ENCODE measurements around the gene SHB. TPM values are rescaled to one million over a fixed set of nuclear protein-coding genes. Genes with fewer than 3 reads are reported as not detected.

Gene SHB
- total and polyA plus RNA-seq, 11 donors: 7.8 to 31.4 (median 21.4) TPM

GRCh38 chr9:37995961-37996818, 72.8 kb downstream of the SHB start:
- intact Hi-C loops (cut with DNase I): loop anchor here in 1 of 10 donors (2.0 kb wide), 1 partner anchor 73 kb away; the partner anchor contains the start of gene SHB
- Histone ChIP-seq H3K9me3 (no peaks in the 10 kb centered on the region), H3K27me3 (no peaks in the 10 kb centered on the region), H3K36me3 (no peaks in the 10 kb centered on the region), H3K4me1 (peaks cover 10 to 83% (median 70%) of the 10 kb centered on the region in 12 donors), H3K4me3 (no peak overlapping the region), H3K27ac (peak overlapping the region in 3 of 12 donors; percentile 46 to 71 (median 53))
- 81 to 85% (median 81%) methylated on average over 5 of the region's 5 CpGs for whole genome bisulfite sequencing, 4 donors
- DNase-seq (no peak), ATAC-seq (no peak)
- TF ChIP-seq POLR2A (IDR thresholded peaks at IDR 0.05) (no peak), CTCF (IDR thresholded peaks at IDR 0.05) (no peak)

- intact Hi-C loops (cut with DNase I): loop anchor here in 1 of 10 donors (2.0 kb wide), 1 partner anchor 73 kb away; the partner anchor contains the start of gene SHB
- WGBS, 4 donors: 54 to 73% (median 61%) methylated on average over 4 to 6 of the region's 6 CpGs
- Histone ChIP-seq H3K36me3 (no peaks in the 10 kb centered on the region), H3K4me1 (peaks cover 10 to 90% (median 74%) of the 10 kb centered on the region in 12 donors), H3K27me3 (no peaks in the 10 kb centered on the region), H3K4me3 (peak overlapping the region in 4 of 12 donors; percentile 10 to 27 (median 16)), H3K9me3 (no peaks in the 10 kb centered on the region), H3K27ac (peak overlapping the region in 11 of 12 donors; percentile 3 to 84 (median 52))
- TF ChIP-seq POLR2A (IDR thresholded peaks at IDR 0.05) (no peak), CTCF (IDR thresholded peaks at IDR 0.05) (no peak)
- DNase-seq (no peak), ATAC-seq (peak in 3 of 4 donors; percentile 2 to 11 (median 2))
Measured at GRCh38 chr9:37995348-37995737, 73.7 kb downstream of the SHB start.

- no peaks in the 10 kb centered on the region for H3K9me3 ChIP-seq
- TF ChIP-seq POLR2A (IDR thresholded peaks at IDR 0.05): no peak
- no peak for TF ChIP-seq CTCF (IDR thresholded peaks at IDR 0.05)
- WGBS, 4 donors: 11 to 22% (median 13%) methylated on average over 14 to 15 of the region's 15 CpGs
- DNase-seq (peak; percentile 84 to 92 (median 87)), ATAC-seq (peak; percentile 90 to 91 (median 90))
- intact Hi-C loops (cut with DNase I): loop anchor here in 3 of 10 donors (2.0 to 5.0 kb wide), 3 partner anchors 33 to 74 kb away; partner anchors contain the start of gene SHB (in 2 of the 3)
- peaks cover 10 to 91% (median 75%) of the 10 kb centered on the region in 12 donors for H3K4me1 ChIP-seq
- peak overlapping the region in 11 of 12 donors; percentile 3 to 84 (median 52) for H3K27ac ChIP-seq
- peak overlapping the region in 6 of 12 donors; percentile 10 to 27 (median 17) for H3K4me3 ChIP-seq
- no peaks in the 10 kb centered on the region for H3K27me3 ChIP-seq
- no peaks in the 10 kb centered on the region for H3K36me3 ChIP-seq
Measured at GRCh38 chr9:37994639-37995347, 74.2 kb downstream of the SHB start.
